ENCODE data around the gene RAD51B.
A peak's percentile ranks its signal among the peaks of the same experiment; 100 is the strongest.

Gene RAD51B

GRCh38 chr14:68359022-68359836 lies 539.6 kb downstream of the RAD51B start:
- DNase-seq (ENCODE audit: low spot score) = no peak

DNA sequence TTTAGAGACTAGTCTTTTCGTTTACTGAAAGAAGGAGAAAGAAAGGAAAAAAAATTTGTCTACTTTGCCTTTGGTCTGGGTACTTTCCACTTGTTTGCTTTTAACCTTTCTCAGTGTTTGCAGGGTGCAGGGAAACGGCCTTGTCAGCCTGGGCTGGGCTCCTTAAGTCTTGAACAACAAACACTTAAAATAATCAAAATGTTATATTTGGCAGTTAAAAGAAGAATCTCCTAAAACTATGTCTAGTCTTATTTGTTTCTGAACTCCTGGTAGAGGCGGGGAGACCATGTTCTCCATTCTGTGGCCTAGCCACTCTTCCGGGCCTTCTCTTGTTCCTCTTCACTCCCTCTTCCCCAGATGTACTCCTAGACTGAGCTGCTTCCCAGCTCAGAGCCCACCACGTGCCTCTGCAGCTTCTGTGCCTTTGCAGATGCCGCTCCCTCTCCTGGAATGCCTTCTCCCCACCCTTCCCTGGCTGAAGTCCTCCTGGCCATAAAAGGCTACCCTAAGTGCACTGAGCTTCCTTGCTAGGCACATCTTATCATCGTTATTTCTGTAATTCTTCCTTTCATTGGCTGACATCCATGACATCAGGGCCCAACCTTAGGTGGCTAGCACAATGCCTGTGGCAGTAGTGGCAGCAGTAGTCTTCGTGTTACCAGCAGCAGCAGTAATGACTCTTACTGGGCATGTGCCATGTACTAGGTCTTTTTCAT lies 540.4 kb downstream of the RAD51B start:
- no peak for DNase-seq (ENCODE audit: low spot score)

DNA sequence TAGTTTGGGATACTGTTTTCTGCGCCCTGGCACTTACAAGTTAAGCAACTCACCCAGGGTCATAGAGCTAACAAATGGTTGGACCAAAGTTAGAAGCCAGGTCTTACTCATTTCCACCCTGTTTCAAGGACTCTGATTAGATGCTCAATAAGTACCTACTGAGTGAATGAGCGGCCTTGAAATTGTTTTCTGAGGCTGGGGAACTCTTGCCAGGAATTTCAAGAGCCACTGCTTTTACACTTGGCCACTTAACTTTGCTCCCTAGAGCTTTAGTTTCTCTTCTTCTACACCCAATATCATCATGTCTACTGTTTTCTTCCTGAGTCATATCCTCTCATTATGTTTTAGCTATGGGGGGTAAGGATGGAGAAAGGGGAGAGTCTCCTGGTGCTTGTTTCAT lies 541.7 kb downstream of the RAD51B start:
- DNase-seq (ENCODE audit: low spot score) = no peak

DNA sequence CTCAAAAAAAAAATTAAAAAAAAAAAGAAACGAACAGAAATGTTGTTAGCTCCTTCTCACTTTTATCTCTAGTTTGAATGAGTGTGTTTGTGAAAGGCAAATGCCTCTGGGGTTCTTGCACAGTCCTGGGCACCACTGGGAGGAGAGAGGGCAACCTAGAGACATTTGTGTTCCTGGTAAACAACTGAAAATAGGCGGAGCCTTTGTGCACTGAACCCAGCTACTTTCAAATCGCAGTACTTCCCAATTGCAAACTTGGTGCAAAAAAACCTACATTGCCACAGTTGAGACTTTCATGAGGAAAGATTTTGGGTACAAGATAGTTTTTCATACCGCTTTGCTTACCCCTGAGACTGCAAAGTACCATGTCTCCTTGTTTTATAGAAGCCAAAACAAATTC lies 543.3 kb downstream of the RAD51B start:
- no peak for DNase-seq (ENCODE audit: low spot score)

DNA sequence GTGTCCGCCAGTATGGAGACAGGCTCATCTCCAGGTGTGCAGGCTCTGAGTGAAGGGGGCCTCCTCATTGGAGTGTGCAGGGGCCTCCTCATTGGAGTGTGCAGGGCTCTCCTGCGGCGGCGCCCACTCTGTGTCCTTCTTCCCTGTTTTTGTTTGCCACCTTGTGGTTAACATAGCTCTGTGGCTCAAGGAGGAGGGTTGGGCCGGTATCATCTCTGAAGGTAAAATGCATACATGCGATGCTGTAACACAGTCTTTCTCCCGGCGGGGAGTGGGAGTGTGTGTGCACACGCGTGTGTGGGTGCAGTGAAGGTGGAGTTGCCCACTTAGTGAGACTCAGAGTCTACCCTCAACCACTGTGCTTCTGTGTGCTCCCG lies 543.9 kb downstream of the RAD51B start:
- DNase-seq (ENCODE audit: low spot score) = no peak

DNA sequence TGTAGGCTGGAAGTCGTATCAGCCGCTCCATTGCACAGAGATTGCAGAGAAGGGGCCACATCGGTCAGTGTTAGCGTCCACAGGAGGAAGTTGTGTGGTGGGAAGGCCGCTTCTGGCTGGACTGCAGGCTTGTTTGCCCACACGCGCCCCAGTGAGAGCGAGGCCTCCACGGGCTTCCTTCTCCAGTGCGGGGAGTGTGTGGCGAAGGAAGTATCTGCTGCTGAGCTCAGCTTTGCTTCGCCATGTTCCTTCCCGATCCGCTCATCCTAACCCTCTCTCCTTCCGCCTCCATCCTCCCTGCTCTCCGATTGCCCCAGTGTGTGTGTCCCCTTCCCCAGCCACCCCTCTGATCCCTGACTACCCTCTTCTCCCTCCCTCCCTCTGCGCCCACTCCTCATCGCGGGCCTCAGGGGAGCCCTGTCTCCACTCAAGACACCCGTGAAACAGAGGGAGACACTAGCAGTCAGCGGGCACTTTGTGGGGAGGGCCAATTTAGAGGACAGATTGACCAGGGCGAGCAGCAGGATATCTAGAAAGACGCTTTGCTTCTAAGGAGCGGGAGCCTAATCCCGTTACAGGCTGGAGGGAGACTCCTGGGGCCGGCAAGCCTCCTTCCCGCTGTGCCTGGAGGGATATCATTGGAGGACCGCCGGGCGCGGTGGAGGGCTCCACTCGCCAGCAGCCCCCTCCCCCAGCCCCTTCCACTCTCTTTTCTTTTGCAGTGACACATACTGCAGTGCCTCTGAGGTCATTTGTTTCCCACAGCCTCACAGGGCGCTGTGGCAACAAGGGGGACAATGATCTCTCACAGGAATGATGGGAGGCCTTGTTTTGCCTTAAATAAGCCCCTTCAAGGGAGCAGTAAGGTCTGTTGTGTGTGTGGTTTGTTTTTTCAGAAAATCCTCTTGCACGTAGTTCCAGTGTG lies 544.5 kb downstream of the RAD51B start:
- peak; percentile 35 for DNase-seq (ENCODE audit: low spot score)

GRCh38 chr14:68364792-68365192 lies 545.2 kb downstream of the RAD51B start:
- DNase-seq (ENCODE audit: low spot score) = no peak

GRCh38 chr14:68365228-68365627 lies 545.6 kb downstream of the RAD51B start:
- DNase-seq (ENCODE audit: low spot score) = no peak

DNA sequence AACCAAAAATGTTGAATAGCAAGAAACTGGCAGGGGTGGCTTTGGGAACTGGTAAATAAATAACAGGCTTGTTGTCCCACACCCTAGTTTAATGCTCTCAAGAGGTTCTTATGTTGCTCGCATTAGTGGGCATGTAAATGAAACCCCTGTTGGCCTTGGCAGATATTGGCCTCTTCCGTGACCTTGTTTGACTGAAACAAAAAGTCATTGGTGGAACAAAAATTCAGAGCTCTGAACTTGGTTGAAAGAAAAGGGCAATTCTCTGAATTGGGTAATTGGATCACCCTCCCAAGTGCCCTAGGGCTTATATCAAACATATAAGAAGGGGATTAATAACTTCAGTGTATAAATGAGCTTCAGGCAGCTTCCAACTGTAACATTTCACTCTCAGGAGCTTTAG lies 547.1 kb downstream of the RAD51B start:
- no peak for DNase-seq (ENCODE audit: low spot score)

GRCh38 chr14:68367536-68367935 lies 548.0 kb downstream of the RAD51B start:
- no peak for DNase-seq (ENCODE audit: low spot score)

DNA sequence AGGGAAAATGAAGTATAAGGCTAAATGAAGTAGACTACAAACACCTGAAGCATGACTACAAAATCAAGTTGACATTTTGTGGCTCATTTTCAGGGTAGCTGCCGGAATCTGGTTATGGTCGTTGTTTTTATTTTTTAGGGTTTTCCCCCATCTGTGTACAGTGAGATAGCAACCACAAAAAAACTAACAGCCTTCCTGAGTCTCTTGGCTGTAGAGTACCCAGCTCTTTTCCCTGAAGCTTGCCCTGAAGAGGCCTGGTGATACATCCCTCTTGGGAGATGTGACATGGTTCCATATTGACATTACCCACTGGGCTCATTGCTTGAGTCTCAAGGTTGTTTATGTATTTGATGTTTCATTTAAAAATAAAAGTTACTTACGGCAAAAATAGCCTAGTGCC lies 549.3 kb downstream of the RAD51B start:
- DNase-seq (ENCODE audit: low spot score) = no peak

- DNase-seq (ENCODE audit: low spot score) = no peak
Observed at GRCh38 chr14:68369281-68370056, 549.9 kb downstream of the RAD51B start.

- DNase-seq (ENCODE audit: low spot score) = no peak
Observed at GRCh38 chr14:68370057-68370360, 550.4 kb downstream of the RAD51B start.

DNA sequence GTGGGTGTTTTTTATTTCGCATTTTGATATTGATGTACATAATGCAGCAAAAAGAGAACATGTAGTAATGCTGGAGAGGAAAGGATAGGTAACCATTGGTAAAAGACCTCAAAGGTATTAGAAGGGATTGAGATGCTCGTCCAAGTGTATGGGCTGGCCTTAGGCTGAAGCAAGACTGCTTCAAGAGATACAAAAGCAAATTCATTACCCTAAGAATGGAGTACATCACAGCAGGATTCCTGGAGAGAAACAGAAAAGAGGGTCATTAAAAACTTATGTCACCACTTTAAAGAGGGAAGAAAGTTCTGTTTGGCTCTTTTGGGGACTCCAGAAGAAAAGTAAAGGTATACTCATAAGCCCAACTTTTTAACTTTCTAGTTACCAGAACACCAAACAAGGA lies 552.8 kb downstream of the RAD51B start:
- no peak for DNase-seq (ENCODE audit: low spot score)

- DNase-seq (ENCODE audit: low spot score) = no peak
Observed at GRCh38 chr14:68373124-68373646, 553.6 kb downstream of the RAD51B start.

GRCh38 chr14:68373847-68374444 lies 554.4 kb downstream of the RAD51B start:
- DNase-seq (ENCODE audit: low spot score) = no peak

DNA sequence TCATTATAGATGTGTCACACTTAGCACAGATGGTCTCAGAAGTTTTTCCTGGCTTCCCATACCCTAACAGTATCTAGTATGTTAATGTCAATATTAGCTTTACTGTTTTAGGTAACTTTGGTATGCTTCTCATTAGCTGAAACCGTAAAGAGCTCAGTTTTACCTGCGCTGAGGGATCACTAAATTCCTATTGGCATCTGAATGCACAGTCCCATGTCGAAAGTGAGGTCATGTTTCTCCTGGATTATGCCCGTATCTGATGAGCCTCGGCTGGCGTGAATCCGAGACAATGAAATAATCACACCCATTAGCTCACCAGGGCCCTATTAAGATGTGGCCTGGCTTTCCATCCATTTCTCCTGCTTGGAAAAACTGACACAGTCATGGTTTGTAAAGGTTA lies 555.1 kb downstream of the RAD51B start:
- no peak for DNase-seq (ENCODE audit: low spot score)

GRCh38 chr14:68375376-68375775 lies 555.8 kb downstream of the RAD51B start:
- DNase-seq (ENCODE audit: low spot score) = no peak

GRCh38 chr14:68376067-68376779 lies 556.6 kb downstream of the RAD51B start:
- DNase-seq (ENCODE audit: low spot score) = no peak

DNA sequence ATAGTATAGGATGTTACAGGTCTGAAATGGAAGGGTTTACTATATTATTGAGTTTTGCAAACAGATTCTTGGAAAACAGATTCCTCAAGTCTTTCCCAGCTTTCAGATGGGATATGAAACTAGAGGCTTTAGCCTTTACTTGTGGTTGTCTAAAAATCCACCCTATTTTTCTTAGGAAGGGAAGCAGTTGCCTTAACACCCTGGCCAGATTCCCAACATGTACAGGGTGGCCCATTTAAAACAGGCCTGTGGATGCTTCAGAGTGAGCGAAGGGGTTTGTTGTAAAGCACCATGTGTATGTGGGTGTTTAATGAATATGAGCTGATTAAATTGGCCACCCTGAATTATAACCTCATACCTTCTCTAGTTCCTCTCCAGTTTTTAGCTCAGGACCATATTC lies 557.4 kb downstream of the RAD51B start:
- DNase-seq (ENCODE audit: low spot score) = no peak

Measured in SK-N-DZ (cell line).